GM18507 (cell line): ENCODE results near the gene WEE2.
"Not testable (repeated sequence)": the region's sequence is repeated elsewhere in the genome, so short reads cannot be mapped to it uniquely, and the experiment has no call there.

ENCODE experiments used
- DNase-seq: peaks from one replicate; pipeline ENCODE4 v3.0.0; 2011; ENCODE audit warnings: low read depth; ENCODE audit not compliant: insufficient read length; ENCODE audit errors: extremely low spot score
- FAIRE-seq: peaks from 2 replicates; lab custom pipeline; 2011; peaks lifted over from hg19 to GRCh38; lab: Jason Lieb, UNC

The WEE2 gene

DNA sequence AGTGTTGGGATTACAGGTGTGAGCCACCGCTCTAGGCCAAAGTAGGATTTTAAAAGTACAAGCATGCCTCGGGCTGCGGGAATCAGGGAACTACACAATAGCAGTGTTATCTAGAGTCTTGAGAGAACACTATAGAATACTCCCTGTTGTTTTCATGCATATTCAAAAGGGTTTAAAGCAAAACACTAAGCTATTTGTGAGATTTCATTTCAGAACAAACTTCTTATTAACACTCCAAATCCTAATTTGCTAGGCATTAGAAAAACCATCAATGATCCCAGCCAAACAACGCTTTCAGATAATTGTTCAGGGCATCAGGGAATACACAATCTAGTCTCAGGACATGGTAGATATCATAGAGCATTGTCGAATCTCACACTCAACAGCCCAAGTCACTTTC is 20.1 kb upstream of the WEE2 start:
- DNase-seq (no peak), FAIRE-seq (no peak)

DNA sequence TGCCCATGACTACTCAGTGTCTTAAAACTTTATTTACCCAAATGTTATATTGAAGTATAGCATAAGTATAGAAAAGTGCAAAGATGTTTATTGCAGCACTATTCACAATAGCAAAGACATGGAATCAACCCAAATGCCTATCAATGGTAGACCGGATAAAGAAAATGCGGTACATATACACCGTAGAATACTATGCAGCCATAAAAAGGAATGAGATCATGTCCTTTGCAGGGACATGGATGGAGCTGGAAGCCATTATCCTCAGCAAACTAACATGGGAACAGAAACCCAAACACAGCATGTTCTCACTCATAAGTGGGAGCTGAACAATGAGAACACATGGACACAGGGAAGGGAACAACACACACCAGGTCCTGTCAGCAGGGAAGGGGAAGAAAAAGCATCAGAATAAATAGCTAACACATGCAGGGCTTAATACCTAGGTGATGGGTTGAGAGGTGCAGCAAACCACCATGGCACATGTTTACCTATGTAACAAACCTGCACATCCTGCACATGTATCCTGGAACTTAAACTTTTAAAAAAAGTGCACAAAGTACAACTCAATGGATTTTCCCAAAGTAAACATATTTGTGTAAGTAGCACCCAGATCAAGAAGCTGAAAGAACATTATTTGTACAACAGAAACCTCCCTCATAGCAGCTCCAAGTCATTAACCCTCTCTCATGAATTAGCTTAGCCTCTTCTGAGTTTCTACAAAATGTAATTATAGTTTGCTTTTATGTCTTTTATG is 18.9 kb upstream of the WEE2 start:
- not testable (repeated sequence) for FAIRE-seq, DNase-seq

DNA sequence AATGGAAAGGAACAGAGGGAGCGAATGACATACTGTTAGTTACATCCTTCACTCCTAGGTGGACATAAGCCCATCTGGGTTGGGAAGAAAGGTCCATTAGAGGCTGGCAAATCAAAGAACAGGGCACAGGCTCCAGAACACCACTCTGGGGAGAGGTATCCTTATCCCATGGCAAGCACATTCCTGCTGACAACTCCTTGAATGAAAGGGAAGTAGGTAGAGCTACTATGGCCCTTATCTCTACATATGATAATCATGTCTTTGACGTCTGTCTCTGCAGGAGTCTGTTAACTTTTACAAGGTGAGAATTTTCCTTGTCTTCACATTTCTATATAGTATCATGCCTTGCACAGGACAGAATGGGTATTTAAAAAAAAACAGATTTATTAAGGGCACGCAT is 16.6 kb upstream of the WEE2 start:
- FAIRE-seq: no peak

DNA sequence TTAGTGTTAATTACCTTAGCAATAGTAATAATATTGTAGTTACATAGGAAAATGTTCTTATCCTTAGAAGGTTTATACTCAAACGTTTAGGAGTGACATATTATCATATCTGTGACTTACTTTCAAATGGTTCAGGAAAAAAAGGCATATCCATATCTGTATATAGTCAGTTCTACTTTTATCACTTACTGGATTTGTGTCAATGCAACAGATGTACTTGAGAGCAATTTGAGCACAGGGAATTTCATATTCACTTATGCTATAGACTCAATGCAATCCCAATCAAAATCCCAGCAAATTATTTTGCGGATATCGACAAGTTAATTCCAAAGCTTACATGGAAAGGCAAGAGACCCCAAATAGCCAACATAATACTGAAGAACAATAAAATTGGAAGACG is 16.2 kb upstream of the WEE2 start:
- FAIRE-seq: no peak

More for the DNA sequence above, 16.6 kb upstream of the WEE2 start:
- DNase-seq: no peak

DNA sequence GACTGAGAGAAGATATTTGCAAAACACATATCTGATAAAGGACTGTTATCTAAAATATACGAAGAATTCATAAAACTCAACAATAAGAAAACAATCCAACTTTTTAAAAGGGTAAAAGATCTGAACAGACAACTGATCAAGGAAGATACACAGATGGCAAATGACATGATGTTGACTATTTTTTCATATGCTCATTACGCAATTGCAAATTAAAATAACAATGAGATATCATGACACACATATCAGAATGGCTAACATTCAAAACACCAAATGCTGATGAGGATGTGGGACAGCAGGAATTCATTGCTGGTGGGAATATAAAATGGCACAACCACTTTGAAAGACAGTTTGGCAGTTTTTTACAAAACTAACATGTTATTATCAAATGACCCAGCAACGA is 15.1 kb upstream of the WEE2 start:
- FAIRE-seq (no peak), DNase-seq (no peak)

More for the DNA sequence above, 16.2 kb upstream of the WEE2 start:
- no peak for DNase-seq

DNA sequence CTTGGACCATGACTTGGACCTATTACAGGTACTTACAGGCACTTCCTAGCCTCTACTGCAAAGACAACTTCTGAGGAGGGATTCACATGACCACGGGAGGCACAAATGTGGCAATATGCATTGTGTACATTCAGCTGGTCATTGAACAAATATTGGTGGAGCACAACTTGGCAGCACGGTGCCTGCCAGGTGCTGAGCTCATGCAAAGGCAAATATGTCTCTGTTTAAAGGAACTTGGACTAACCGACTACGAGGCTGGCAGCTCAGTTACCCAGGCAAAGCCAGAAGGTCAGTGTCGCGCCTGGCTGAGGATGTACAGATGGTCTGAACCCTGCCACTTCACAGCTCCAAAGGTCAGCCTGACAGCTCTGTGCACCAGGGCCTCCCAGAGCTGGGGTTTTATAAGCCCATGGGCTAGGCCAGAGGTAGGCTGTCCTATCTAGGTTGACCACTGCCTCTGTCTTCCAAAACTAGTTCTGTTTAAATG is 12.3 kb upstream of the WEE2 start:
- no peak for FAIRE-seq

DNA sequence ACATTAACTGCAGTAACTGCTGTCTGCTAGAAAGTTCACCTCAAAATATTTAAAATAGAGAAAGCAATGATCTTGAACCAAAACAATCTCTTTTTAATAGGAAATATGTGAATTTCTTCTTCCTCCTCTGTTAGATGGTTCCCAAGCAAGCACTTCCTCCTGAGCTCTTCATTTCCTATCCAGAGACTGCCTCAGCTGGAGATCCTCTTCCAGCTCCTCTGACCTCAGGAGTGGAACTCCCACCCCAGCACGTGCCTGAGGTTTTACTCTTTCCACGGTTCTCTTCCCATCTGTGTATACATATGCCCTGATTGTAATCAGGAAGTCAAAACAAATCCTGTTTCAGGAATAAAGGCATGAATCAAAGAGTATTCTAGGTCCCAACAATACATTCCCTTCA is 11.8 kb upstream of the WEE2 start:
- DNase-seq: no peak

More for the DNA sequence above, 12.3 kb upstream of the WEE2 start:
- DNase-seq: no peak

DNA sequence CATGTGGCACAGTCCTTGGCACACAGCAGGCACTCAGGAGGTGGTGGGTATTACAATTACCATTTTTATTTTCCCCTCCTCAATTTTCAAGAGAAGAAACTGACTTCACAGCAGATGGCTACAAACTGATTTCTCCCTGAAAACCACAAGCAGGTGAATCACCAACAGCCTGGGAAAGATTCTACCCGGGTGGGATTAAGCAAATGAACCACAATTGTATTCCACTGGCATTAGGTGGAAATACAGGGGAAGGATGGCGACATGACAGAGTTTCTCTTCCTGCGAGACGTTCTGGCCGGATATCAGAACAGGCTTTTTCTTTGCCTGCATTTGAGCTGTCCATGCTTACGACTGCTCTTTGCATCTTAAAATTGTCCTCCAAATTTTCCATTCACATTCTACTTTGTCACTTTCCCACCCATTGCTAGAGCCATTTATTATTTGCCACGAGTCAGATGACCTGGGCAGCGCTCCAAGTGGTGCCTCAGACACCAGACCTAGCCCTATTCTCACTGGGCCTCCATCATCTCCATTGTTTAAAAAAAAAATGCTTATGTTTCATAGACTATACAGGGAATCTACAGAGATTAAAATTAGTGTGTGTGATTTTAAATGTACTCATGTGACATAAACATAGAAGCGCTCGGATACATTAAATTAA is 10.8 kb upstream of the WEE2 start:
- no peak for DNase-seq
- no peak for FAIRE-seq

More for the DNA sequence above, 11.8 kb upstream of the WEE2 start:
- no peak for FAIRE-seq

DNA sequence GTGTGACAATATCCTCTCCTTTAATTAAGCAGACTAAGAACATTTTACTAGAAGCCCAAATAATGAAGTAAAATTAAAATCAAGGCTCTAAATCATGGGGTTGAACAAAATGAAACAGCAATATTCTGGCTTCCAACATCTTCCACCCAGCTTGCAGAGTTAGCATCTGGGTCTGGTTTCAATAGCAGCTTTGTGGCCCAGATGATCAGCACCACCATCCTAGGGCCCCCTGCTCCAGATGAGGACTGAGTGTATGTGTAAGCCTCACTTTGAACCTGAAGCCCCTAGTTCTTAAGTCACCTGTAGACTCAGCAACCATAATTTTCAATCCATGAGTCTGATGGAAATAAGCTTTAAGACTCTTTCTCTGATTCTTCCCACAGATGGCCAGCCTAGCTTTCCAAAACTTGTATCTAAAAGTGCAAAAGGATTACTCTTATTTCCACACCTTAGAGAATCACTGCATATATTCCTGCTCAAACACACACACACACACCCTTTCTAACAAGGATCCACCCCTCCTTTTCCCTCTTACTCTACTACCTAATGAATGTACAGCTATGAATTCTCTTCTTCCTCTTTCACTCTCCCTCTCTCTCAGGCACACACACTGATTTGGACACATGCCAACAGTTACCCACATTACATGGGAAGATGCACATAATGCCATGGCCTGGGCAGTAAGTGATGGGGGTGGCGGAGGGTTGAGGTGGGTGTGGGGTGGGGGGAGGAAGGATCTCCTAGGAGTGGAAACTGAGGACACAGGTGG is 9.7 kb upstream of the WEE2 start:
- DNase-seq: no peak
- peak; percentile 64 for FAIRE-seq

DNA sequence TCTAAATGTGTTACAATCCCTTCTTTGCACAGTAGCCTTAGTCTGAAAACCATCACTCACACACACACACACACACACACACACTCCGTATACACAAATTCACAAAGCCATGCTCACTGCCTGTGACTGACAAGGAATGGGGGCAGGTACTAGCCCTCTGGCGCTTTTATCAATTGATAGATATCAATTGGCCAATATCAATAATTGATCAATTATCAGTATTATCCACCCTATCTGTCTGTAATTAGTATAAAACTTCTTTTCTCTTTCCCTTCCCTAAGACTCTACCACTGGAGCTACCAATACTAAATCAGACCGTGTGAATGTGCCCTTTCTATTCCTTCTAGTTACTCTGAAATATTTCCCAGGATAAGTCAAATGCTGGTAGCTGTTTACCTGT is 8.3 kb upstream of the WEE2 start:
- FAIRE-seq: no peak
- no peak for DNase-seq

DNA sequence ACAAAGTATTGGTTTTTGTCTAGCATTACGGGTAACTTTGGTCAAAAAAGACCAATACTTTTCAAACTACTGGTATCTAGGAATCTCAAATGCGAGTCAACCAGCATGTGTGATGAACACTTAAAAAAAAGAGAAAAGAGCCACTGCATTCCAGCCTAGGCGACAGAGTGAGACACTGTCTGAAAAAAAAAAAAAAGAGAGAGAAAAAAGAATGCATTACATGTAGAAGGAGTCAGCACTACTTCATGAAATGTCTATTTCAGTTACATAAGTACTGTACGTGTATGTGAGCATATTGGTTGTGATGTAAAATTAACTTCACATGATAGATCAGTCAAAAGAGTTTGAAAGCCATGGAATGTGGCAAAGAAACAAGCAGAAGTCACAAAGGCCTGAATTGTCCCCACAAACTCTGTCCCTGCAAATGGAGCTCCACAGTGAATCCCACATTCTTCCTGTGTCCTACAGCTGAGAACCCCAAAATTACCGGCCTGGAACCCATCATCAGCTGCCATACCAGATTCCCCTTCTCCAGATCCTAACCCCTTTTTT is 7.8 kb upstream of the WEE2 start:
- no peak for DNase-seq
- FAIRE-seq: no peak

DNA sequence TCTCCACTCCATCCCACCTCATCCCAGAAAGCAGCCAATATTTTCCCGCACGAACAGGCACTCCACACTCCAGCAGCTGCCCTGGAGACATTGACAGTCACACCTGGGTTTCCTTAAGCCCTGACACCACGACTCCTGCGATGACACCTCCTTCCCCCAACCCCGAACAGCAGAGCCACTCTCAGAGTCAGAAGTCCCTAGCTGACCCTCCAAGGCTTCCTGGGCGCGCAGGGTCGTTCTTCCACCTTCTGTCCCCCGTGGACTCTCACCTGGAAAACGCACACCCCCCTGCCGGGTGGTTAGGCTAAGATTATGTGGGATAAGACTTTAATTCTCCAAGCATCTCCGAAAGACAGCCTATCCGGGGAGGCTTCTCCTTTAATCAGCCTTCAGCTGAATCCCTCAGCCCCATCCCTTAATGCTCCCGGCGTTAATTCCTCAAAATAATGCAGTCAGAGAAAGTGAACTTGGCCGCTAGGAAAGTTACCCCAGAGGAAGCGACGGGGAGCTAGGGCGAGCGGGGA is 7.2 kb upstream of the WEE2 start:
- no peak for DNase-seq
- peak; percentile 5 for FAIRE-seq

DNA sequence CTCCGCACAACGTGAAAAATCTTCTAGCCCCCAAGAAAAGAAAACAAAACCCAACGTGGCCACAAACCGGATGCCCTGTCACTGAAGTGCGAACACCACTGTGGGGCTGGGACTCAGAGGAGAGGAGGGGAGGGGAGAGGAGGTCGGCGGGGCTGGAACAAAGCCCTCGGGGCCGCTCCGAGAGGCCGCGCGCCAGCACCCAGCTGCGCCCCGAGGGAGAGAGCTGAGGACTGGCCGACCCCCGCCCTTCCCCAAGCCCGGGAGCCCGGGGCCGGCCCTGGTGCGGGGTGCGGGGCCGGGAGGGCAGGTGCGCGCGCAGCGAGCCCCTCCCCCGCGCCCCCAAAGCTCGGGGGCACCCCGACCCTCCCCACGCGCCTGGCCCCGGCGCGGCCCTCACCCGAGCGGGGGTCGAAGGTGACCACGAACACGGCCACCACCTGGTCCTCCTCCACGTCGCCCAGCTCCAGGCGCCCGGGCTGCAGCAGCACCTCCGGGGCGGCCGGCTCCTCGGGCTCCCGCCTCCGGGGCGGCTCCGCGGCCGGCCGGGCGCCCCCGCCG is 6.6 kb upstream of the WEE2 start:
- DNase-seq (peak; percentile 52), FAIRE-seq (peak; percentile 89)

DNA sequence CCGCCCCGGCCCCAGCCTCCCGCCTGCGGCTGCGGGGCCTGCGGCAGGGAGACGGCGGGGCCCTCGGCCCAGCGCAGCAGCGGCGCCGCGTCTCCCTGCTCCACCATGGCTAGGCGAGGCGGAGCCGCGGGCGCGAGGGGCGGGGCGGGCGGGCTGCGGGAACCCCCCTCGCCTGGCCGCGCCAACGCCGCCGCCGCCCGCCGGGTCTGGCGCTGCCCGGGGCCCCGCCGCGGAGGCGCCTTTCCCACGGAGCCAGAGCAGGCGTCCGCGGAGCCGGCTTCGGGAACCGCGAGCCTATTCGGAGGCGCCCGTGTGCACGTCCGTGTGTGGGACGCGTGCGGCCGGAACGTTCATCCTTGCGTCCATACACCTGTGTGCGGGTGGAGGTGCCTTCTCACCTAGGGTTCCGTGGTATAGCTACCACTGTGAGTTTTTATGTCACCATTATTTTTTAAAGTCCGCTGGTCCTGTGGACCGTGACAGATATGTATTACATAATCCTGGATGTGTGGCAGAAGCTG is 6.0 kb upstream of the WEE2 start, which contains the start of gene DENND11:
Gene DENND11 (minus strand): TSS at position 120 of the 521 bp plus-strand sequence. CDS start 13 bp downstream, at position 107.
- FAIRE-seq: no peak
- peak; percentile 51 for DNase-seq

DNA sequence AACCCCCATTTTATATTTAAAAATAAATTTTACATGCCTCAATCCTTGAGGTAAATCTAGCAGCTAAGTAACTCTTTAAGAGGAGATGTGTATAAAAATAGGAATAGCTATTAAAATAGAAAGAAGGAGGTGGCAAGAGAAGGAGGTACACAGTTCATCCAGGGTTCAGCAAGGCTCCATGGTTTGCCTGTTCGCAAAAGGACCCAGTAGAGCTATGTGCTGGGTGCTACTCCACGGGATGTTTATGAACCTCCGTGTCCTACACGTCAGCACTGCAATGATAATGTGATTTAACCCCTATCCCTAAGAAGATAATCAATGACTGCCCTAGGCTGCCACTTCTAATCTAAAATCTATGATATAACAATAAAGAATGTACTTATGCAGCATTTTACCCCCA is 5.3 kb upstream of the WEE2 start:
- DNase-seq (no peak), FAIRE-seq (no peak)

DNA sequence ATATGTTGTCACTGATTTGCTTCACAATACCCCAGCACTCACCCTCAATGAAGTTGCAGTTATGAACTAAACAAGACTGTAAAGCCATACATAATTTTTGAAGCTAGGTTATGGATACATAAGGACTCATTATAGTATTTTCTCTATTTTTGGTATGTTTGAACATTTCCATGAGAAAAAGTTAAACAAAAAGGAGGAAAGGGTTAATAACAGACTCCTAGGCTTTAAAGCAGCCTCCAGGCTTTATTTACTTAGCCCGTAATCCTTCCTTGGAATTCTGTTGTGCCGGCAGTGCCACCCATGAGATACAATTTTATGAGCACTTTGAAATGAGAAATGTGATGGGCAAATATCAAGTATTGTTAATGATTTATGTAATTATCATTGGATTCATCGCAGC is 4.0 kb upstream of the WEE2 start:
- DNase-seq: no peak
- no peak for FAIRE-seq

DNA sequence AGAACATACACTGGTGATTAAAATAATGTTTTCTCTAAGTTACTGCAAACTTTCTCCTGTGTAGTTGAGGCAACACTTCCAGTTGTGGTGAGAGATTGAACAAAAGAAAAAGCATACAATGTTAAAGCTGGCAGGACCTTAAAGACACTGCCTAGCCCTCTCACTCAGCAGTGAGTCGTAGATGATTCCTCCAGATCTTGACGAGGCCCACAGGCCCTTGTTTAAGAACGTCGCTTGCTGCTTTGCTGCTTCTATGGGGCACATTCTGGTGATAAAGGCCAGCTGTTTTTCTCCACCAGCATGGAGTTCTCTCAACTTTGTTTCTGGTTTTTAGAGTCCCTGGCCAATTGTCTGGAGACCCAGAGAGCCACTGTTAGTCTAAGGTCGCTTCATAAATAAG is 3.4 kb upstream of the WEE2 start:
- FAIRE-seq (no peak), DNase-seq (no peak)

DNA sequence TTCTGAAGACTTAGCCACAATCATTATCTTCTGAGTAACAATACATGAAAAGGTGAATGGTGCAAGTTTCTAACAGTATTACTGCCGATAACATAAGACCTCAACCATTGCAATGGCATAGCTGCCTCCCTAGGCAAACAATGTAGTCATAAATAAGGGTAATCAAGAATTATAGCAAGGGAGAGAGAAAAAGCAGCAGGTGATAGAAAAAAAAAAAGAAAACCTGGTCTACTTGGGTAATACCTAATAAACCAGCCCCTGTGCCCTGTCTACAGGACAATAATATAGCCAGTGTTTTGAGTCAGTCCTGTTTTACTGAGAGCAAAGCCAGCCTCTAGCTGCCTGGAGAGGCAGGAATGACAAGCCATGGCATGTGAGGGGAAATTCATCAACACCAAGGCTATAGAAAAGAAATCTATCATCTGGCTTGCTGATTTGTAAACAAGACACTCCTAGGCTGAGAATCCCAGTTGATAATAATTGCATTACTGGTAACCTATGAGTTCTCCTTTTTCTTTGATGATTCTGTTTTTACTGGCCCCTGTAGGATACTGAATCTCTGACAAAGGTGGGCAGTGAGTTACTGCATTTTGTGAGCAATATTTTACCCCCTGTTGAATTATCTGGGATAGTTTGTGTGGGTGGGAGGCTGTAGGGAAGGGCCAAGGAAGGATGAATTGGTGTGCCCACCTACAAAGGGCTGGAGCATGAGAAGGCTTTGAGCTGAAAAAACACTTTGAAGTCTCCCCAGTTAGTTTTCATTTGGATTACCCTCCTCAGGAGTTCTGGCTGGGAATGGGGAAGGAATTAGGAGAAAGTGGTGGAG is 1.7 kb upstream of the WEE2 start:
- FAIRE-seq (no peak), DNase-seq (no peak)
